Psoas muscle (tissue), 8 donors: ENCODE results near the gene MDM1. TPM values are rescaled to one million over a fixed set of nuclear protein-coding genes. Genes with fewer than 3 reads are reported as not detected.

Experiments used
- ATAC-seq, 4 donors: fragments of 200-7000 bp; cut with Tn5 transposase; one replicate each; pipeline ENCODE4 v1.9.1; 2020; ENCODE audit warnings: moderate library complexity in 3 of 4, mild to moderate bottlenecking in 2 of 4
- DNase-seq, 2 donors: peaks; one replicate each; pipeline ENCODE4 v3.0.0-alpha.2; 2020
- H3K27ac ChIP-seq: fragments of 200-600 bp; one replicate; pipeline ENCODE4 v1.8.0; 2022
- H3K27me3 ChIP-seq, 3 donors: fragments of 200-600 bp in 1 of 3; one replicate each; pipeline versions ENCODE4 v1.6.1 to v1.8.0; 2013 to 2022; ENCODE audit warnings: low read length in 2 of 3, mild to moderate bottlenecking in 2 of 3, moderate library complexity in 1 of 3; ENCODE audit not compliant: insufficient read depth in 3 of 3
- H3K36me3 ChIP-seq, 2 donors: fragments of 200-600 bp in 1 of 2; one replicate each; pipeline versions ENCODE4 v1.6.1 to v1.8.0; 2013 to 2022; ENCODE audit warnings: low read depth in 1 of 2, mild to moderate bottlenecking in 1 of 2, moderate library complexity in 1 of 2; ENCODE audit not compliant: insufficient read depth in 1 of 2
- H3K4me1 ChIP-seq: fragments of 200-600 bp; one replicate; pipeline ENCODE4 v1.8.0; 2022
- H3K4me3 ChIP-seq: fragments of 200-600 bp; one replicate; pipeline ENCODE4 v1.8.0; 2022; ENCODE audit warnings: mild to moderate bottlenecking
- H3K9me3 ChIP-seq: fragments of 200-600 bp; one replicate; pipeline ENCODE4 v1.8.0; 2022
- WGBS, 3 donors: extraction: QIAGEN DNeasy Blood & Tissue Kit; methylation state at CpG; one replicate each; pipeline versions ENCODE4 v1.1.6 to v1.1.7; 2013; 5-methylcytosine and 5-hydroxymethylcytosine counted together
- intact Hi-C, 2 donors: fragments of 100-400 bp; cut with DNase I; formaldehyde crosslinking; loops; one replicate each; pipeline versions ENCODE4 v1.11.0 to v1.14.2; 2022
- polyA plus RNA-seq, 3 donors: library from polyadenylated mRNA; stranded (reverse); fragments of 200-250 nt; gene quantifications; one replicate each; pipeline ENCODE4 v1.2.3, GENCODE V29; 2013
- total RNA-seq, 4 donors: library from RNA; stranded (reverse); fragmentation: NEBNext Ultra II Directional in 2 of 4; extraction: Animal tissue kit (Norgen Biotek cat#: 25700) in 2 of 4; gene quantifications; one replicate each; pipeline versions ENCODE4 v1.2.1 to v1.2.4, GENCODE V29; 2021 to 2023
- TF ChIP-seq, protein P1 (sequence below): fragments of 200-600 bp; IDR thresholded peaks from one replicate; pipeline ENCODE4 v1.8.0; 2022; ENCODE audit warnings: antibody characterized with exemption
- donor health status: healthy with polysubstance abuse.
- donor health status: DM: no; HTN: no; CAD: no; lungs with moderate emphysema.
- donor health status: Bipolar disorder and iron deficiency.
- donor health status: healthy.
- donor health status: DM: yes; HTN: yes; CAD: no.
- donor health status: DM: no; HTN: no; CAD: no.
- donor health status: DM: no; HTN: no; CAD: no.
- donor health status: DM: yes; HTN: yes; CAD: no.

The MDM1 gene
- total and polyA plus RNA-seq, 7 donors: 1.7 to 9.8 (median 3.5) TPM

DNA sequence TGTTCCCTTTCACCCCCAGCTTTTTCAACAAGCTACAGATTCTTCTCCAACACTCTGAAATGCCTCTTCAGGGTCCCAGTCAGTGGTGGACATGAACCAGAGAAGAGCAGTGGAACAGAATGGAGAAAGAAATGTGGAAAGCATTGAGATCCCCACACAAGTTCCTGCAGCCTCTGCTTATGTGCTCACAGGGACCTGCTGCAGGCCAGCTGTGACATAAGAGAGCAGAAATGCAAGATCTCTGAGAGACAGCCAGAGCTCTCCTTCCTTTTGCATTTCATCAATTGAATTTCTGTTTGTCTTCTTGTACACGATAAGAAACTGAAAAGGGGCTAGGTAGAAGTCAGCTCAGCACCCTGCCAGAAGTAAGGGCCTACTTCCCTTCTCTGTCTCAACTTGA is 6.2 kb downstream of the MDM1 start:
- Histone ChIP-seq H3K27ac (no peak overlapping the region), H3K4me1 (peaks cover 5% of the 10 kb centered on the region), H3K9me3 (no peaks in the 10 kb centered on the region), H3K36me3 (peaks cover 0 to 27% of the 10 kb centered on the region in 2 donors), H3K4me3 (no peak overlapping the region), H3K27me3 (no peaks in the 10 kb centered on the region)
- ATAC-seq (no peak), DNase-seq (no peak)
- 56 to 67% (median 67%) methylated on average over 1 of the region's 1 CpG for WGBS, 3 donors
- intact Hi-C loops: no loop called here
- TF ChIP-seq, protein P1, sequence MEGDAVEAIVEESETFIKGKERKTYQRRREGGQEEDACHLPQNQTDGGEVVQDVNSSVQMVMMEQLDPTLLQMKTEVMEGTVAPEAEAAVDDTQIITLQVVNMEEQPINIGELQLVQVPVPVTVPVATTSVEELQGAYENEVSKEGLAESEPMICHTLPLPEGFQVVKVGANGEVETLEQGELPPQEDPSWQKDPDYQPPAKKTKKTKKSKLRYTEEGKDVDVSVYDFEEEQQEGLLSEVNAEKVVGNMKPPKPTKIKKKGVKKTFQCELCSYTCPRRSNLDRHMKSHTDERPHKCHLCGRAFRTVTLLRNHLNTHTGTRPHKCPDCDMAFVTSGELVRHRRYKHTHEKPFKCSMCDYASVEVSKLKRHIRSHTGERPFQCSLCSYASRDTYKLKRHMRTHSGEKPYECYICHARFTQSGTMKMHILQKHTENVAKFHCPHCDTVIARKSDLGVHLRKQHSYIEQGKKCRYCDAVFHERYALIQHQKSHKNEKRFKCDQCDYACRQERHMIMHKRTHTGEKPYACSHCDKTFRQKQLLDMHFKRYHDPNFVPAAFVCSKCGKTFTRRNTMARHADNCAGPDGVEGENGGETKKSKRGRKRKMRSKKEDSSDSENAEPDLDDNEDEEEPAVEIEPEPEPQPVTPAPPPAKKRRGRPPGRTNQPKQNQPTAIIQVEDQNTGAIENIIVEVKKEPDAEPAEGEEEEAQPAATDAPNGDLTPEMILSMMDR: no peak

DNA sequence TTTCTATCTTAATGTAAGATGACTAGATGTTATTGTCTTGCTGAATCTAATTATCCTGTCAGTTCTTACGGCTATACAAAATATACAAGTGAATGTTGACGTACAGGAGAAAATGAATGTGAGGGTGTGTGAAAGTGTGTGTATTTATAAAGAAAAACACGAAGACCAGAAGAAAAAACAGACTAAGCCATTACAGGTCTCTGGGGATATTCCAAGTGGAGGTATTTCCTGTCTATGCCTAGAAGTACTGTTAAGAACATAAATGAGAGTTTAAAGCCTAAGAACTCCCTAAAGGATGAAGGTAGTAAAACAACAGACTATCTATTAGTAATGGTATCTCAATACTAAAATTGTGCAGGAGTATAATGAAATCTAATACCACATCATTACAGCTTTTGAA is 7.6 kb downstream of the MDM1 start:
- TF ChIP-seq, protein P1: no peak
- ATAC-seq (no peak), DNase-seq (no peak)
- Histone ChIP-seq H3K9me3 (no peaks in the 10 kb centered on the region), H3K27ac (no peak overlapping the region), H3K36me3 (peaks cover 0 to 27% of the 10 kb centered on the region in 2 donors), H3K27me3 (no peaks in the 10 kb centered on the region), H3K4me1 (peaks cover 5% of the 10 kb centered on the region), H3K4me3 (no peak overlapping the region)
- intact Hi-C loops: no loop called here
- WGBS, 3 donors: 72 to 75% (median 72%) methylated on average over 3 of the region's 3 CpGs

DNA sequence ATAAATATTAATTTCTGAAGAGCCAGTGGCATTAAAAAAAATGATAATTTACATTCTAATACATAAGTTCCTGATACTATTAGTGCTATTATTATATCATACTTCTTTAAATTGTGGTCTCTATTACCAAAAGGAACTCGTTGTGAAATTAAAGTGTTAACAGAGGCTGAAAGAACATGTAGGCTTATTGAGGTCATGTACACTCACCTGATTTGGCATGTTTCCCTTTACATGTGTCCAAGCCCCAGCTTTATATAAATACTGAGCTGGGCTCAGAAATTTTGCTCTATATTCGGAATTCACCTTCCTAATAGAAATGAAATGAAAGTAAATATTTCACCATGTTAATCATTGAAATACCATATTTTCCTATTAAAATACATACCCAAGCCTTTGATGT is 11.0 kb downstream of the MDM1 start:
- intact Hi-C loops: no loop called here
- Histone ChIP-seq H3K27me3 (no peaks in the 10 kb centered on the region), H3K27ac (no peak overlapping the region), H3K4me3 (no peak overlapping the region), H3K36me3 (peaks cover 0 to 14% of the 10 kb centered on the region in 2 donors), H3K9me3 (no peaks in the 10 kb centered on the region), H3K4me1 (peaks cover 5% of the 10 kb centered on the region)
- DNase-seq: no peak
- 37 to 66% (median 47%) methylated on average over 2 of the region's 2 CpGs for WGBS, 3 donors
- peak; percentile 59 to 87 (median 71) for ATAC-seq
- TF ChIP-seq, protein P1: no peak

DNA sequence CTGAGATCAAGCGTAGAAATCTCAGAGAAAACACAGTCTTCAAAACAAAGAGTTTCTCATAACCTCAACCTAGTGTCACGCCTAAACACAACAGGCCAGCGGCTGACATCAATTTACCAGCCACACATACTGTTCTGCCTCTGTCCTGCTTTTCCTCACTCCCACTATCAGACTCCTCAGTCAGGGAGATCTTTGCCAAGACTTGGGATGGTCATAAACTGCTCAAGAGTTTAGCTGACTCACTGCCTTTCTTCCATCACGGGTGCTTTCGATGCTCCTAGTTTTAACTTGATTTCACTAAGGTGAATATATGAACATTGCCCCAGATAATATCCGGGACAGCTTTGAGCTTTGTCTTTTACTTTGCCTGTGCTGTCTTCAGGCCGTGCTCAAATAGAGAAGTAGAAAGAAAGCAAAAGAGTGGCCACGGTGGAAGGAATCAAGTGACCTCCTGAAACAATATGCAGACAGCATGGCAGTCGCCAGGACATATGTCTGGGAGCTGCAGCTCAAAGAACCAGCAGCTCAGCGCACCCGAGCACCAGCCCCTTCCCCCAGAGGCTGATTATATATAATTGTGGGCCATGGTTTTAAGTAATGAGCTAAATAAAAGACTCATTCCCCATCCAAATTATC is 12.1 kb downstream of the MDM1 start:
- Histone ChIP-seq H3K4me1 (peaks cover 5% of the 10 kb centered on the region), H3K36me3 (peaks cover 0 to 9% of the 10 kb centered on the region in 2 donors), H3K4me3 (no peak overlapping the region), H3K27ac (no peak overlapping the region), H3K27me3 (no peaks in the 10 kb centered on the region), H3K9me3 (no peaks in the 10 kb centered on the region)
- DNase-seq (no peak), ATAC-seq (peak in 2 of 4 donors; percentile 36 to 61)
- WGBS, 3 donors: 79 to 85% (median 81%) methylated on average over 11 of the region's 11 CpGs
- TF ChIP-seq, protein P1: no peak
- intact Hi-C loops: loop anchor here in 1 of 2 donors (5.0 kb wide), 2 partner anchors 98 to 283 kb away; no protein-coding TSS in a partner anchor
